ENCODE results near the gene SMIM28.
"Not testable (repeated sequence)": the region's sequence is repeated elsewhere in the genome, so short reads cannot be mapped to it uniquely, and the experiment has no call there.

SMIM28 gene

GRCh38 chr6:138377844-138378243, at the start of gene SMIM28:
Gene SMIM28 (plus strand): TSS chr6:138377905. CDS start chr6:138378073, 168 bp downstream.
- DNase-seq (ENCODE audit: low read depth) = no peak
- no peak within 1 kb of the TSS for H3K4me3 ChIP-seq (ENCODE audit: low read depth, low read length)

GRCh38 chr6:138328210-138328609, 49.5 kb upstream of the SMIM28 start:
- no peak for DNase-seq (ENCODE audit: low read depth)
- H3K4me3 ChIP-seq (ENCODE audit: low read depth, low read length) = no peak overlapping the region

DNA sequence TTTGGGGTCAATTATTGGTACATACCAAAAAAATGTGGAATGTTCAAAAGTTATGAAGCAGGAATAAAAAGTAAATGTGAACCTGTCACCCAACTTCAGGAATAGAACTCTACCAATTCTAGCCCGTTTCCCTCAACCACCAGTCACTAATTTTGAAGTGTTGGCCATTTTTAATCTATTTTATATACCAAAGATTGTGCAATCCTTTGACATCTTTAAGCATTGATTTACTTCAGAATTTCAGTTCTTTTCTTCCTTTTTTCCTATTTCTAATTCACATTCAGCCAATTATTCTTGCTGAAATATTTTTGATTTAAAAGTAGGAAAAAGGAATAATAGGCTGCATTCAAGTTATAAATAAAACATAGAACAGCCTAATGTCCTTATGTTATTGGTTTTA, 46.9 kb upstream of the SMIM28 start:
- H3K4me3 ChIP-seq (ENCODE audit: low read depth, low read length) = no peak overlapping the region
- DNase-seq (ENCODE audit: low read depth) = no peak

DNA sequence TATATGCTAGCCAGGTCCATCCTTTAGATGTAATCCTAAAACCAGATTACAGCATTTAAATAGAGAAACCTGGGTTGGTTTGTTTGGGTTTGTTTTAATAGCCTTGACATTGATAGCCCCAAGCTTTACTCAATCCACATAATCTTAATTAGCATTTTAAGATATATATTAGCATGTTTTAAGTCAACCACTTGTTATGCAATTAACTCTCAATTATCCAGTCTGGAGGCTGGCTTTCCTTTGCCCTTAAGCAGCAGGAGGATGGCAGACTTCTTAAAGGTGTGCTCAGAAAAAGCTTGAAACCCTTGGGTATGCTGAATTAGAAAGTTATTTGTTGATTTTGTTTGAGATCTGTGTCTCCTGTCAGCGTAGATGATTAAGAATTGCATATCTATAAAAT, 46.3 kb upstream of the SMIM28 start:
- no peak overlapping the region for H3K4me3 ChIP-seq (ENCODE audit: low read depth, low read length)
- DNase-seq (ENCODE audit: low read depth) = no peak

DNA sequence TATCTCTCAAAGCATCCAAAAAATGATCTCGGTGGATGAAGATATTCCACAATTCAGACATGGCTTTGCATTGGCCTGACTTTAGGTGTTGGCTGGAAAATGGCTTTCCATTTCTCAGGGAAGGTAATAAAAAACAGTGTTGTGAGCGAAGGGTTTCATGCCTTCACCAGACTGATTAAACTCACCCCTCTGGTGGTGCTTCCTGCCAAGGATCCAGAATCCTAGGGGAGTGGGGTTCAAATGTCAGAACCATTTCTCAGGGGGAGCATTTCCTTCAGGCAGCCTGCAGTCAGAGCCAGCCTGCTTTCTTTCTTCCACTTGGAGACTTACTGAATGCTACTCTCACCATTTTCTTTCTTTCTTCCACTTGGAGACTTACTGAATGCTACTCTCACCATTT, 45.7 kb upstream of the SMIM28 start:
- DNase-seq (ENCODE audit: low read depth) = no peak
- H3K4me3 ChIP-seq (ENCODE audit: low read depth, low read length) = no peak overlapping the region

GRCh38 chr6:138334000-138334399, 43.7 kb upstream of the SMIM28 start:
- no peak for DNase-seq (ENCODE audit: low read depth)
- H3K4me3 ChIP-seq (ENCODE audit: low read depth, low read length) = no peak overlapping the region

GRCh38 chr6:138334963-138335362, 42.7 kb upstream of the SMIM28 start:
- DNase-seq (ENCODE audit: low read depth) = no peak
- H3K4me3 ChIP-seq (ENCODE audit: low read depth, low read length) = no peak overlapping the region

GRCh38 chr6:138336221-138336620, 41.5 kb upstream of the SMIM28 start:
- no peak overlapping the region for H3K4me3 ChIP-seq (ENCODE audit: low read depth, low read length)
- no peak for DNase-seq (ENCODE audit: low read depth)

DNA sequence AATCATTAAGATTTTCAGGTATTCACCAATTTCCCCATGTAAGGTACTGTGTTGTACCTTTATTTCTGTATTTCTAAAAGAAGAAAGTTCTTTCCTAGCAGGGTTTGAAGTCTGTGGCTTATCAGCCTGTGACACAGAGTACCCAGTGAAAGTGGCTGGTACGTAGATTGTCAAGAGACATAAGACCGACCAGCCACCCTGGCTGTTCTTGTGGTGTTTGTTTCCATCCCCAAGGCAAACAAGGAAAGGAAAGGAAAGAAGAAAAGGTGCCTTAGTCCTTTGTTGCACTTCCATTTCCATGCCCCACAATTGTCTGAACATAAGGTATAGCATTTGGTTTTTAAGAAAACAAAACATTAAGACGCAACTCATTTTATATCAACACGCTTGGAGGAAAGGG, 40.6 kb upstream of the SMIM28 start:
- no peak overlapping the region for H3K4me3 ChIP-seq (ENCODE audit: low read depth, low read length)
- no peak for DNase-seq (ENCODE audit: low read depth)

GRCh38 chr6:138339024-138339423, 38.7 kb upstream of the SMIM28 start:
- no peak for DNase-seq (ENCODE audit: low read depth)
- H3K4me3 ChIP-seq (ENCODE audit: low read depth, low read length) = no peak overlapping the region

DNA sequence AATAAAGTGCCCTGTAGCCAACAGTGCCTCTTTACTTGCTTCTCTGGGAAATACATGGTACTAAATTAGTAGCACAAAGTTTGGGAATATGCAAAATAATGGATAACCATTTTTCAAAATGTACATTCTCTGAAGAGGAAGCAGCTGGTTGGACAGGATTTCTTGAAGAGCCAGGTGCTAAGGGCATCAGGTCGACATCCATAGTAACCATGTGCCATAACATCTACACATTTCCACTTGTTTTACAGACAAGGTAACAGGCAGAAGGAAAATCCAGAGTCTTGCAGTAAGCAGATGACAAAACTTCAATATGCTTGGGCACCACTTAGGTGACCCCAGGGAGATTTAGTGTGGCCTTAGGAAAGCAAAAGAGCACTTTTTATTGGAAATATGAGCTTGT, 36.5 kb upstream of the SMIM28 start:
- no peak for DNase-seq (ENCODE audit: low read depth)
- H3K4me3 ChIP-seq (ENCODE audit: low read depth, low read length) = no peak overlapping the region

DNA sequence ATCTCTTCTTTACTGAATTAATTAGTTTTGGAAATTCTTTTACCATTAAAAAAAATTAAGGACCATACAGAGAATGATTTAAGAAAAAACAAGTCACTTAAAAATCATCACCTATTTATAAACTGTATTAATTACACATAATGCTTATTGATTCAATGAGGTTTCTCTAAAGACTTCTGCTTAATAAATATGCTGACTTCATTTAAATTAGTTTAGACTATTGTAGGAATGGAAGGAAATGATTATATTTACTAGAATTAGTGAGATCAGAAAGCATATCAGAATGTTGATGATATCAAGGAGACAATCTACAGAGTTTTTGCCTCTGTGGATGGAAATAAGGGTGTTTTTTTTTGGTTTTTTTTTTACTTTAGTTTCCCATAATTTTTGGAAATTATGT, 34.6 kb upstream of the SMIM28 start:
- H3K4me3 ChIP-seq (ENCODE audit: low read depth, low read length) = no peak overlapping the region
- no peak for DNase-seq (ENCODE audit: low read depth)

DNA sequence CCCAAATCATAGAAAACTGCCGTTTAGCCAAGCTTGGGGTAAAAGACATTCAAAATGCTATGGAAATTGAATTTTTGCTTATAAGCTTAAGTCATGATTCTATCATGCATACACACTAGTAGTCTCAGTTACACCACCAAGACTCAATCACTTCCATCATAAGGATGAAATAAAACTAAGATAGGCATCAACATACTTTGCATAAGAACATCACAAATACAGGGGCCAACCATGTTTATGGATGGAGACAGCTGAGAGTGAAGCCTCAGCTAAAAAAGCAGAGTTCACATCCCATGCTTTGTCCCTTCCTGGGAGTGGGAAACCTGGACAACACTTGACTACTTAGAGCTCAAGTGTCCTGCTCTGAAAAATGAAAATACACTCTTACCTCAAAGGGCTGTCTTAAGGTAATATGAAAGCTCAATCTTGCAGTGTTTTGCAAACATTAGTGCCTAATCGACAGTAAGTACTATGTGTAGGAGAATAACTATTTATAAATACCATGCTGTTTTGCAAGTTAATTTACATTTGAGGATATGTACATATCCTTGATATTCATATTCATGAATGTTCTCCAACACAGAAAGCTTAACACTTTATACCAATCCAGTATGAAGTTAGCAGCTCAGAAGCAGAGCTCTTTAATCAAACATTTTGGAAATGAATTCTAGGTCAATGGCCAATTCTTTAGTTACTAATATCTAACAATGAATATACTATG, 32.0 kb upstream of the SMIM28 start:
- no peak for DNase-seq (ENCODE audit: low read depth)
- H3K4me3 ChIP-seq (ENCODE audit: low read depth, low read length) = no peak overlapping the region

GRCh38 chr6:138346302-138347195, 31.2 kb upstream of the SMIM28 start:
- DNase-seq (ENCODE audit: low read depth) = peak; percentile 7
- H3K4me3 ChIP-seq (ENCODE audit: low read depth, low read length) = no peak overlapping the region

GRCh38 chr6:138347864-138348263, 29.8 kb upstream of the SMIM28 start:
- no peak overlapping the region for H3K4me3 ChIP-seq (ENCODE audit: low read depth, low read length)
- no peak for DNase-seq (ENCODE audit: low read depth)

DNA sequence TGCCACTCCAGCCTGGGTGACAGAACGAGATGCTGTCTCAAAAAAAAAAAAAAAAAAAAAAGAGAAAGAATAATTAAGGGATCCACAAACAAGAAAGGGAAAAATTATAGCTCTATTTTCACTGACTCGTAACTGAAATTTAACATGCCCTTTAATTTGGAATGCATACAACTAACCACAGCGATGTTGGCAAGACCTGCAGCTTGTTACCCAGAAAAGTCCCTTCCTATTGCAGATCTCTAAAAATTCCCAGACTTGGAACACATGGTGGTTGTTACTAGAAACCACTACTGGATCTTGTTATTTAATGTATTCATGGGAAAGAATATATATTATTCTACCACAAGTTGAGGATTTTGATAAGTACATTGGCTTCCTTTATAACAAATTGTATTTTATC, 27.8 kb upstream of the SMIM28 start:
- no peak overlapping the region for H3K4me3 ChIP-seq (ENCODE audit: low read depth, low read length)
- no peak for DNase-seq (ENCODE audit: low read depth)

GRCh38 chr6:138357928-138358327, 19.8 kb upstream of the SMIM28 start:
- DNase-seq (ENCODE audit: low read depth) = no peak
- no peak overlapping the region for H3K4me3 ChIP-seq (ENCODE audit: low read depth, low read length)

DNA sequence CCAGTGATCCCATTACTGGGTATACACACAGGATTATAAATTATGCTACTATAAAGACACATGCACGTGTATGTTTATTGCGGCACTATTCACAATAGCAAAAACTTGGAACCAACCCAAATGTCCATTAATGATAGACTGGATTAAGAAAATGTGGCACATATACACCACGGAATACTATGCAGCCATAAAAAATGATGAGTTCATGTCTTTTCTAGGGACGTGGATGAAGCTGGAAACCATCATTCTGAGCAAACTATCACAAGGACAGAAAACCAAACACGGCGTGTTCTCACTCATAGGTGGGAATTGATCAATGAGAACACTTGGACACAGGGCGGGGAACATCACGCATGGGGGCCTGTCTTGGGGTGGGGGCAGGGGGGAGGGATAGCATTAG, 9.0 kb upstream of the SMIM28 start:
- not testable (repeated sequence) for DNase-seq (ENCODE audit: low read depth); H3K4me3 ChIP-seq (ENCODE audit: low read depth, low read length)

DNA sequence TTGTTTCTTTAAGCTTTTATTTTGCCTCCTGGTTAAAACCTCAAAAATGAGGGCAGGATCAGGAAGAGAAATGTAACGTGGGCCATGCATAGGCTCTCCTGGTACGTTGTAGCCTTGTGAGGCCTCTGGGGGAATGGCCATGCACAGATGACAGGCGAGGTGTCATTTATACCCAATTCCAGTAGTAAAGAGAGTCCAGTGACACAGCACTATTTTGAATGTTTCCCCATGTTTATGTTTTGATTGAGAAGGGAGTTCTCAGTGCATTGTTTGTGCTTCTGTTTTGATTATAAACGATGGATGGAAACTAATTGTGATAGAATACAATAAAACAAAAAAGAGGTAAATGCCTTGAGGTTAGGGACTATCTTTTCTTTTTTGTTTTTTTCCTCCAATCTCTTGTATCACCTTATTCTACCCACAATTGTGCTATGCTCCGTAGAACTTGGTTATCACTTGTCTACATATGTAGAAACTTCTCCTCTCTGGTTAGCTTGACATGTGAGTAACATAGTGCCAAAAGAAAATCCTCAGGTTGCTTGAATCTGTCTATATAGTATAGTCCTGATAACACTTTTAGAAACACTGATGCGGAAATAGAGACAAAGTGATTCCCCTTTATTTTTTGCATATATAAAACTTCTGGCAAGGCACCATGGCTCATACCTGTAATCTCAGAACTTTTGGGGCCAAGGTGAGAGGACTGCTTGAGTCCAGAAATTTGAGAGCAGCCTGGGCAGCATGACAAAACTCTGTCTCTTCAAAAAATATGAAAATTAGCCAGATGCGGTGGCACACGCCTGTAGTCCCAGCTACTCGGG, 6.9 kb upstream of the SMIM28 start:
- no peak for DNase-seq (ENCODE audit: low read depth)
- H3K4me3 ChIP-seq (ENCODE audit: low read depth, low read length) = no peak overlapping the region

GRCh38 chr6:138371452-138371711, 6.3 kb upstream of the SMIM28 start:
- no peak overlapping the region for H3K4me3 ChIP-seq (ENCODE audit: low read depth, low read length)
- DNase-seq (ENCODE audit: low read depth) = no peak
